Activated CD4-positive, alpha-beta memory T cell treated with anti-CD3 and anti-CD28 coated beads for 36 hours (primary cell): Measurements from ENCODE around the gene CDCP2. TPM values are rescaled to one million over a fixed set of nuclear protein-coding genes. Genes with fewer than 3 reads are reported as not detected.
"Not testable (repeated sequence)": the region's sequence is repeated elsewhere in the genome, so short reads cannot be mapped to it uniquely, and the experiment has no call there.

Experiments used
- CTCF ChIA-PET: fragments of 350-600 bp; sonication (Branson Sonifier 250); formaldehyde crosslinking; loops from one replicate; lab custom pipeline; 2021; ENCODE audit warnings: antibody characterized with exemption, inconsistent platforms; lab: Charles Lee
- POLR2A ChIA-PET: fragments of 350-600 bp; sonication (Branson Sonifier 250); formaldehyde crosslinking; loops from one replicate; lab custom pipeline; 2021; ENCODE audit warnings: antibody characterized with exemption; lab: Charles Lee
- DNase-seq: peaks from one replicate; pipeline ENCODE4 v3.0.0-alpha.2; 2020
- H3K27ac Mint-ChIP-seq: one replicate; pipeline ENCODE4 v1.8.0; 2021; ENCODE audit warnings: mixed read lengths
- H3K27me3 Mint-ChIP-seq: one replicate; pipeline ENCODE4 v1.8.0; 2021; ENCODE audit warnings: mixed read lengths
- H3K36me3 Mint-ChIP-seq: one replicate; pipeline ENCODE4 v1.8.0; 2021; ENCODE audit warnings: mixed read lengths
- H3K4me1 Mint-ChIP-seq: one replicate; pipeline ENCODE4 v1.8.0; 2021; ENCODE audit warnings: low read depth, mixed read lengths
- H3K4me3 Mint-ChIP-seq: one replicate; pipeline ENCODE4 v1.8.0; 2021; ENCODE audit warnings: mild to moderate bottlenecking, mixed read lengths
- H3K9me3 Mint-ChIP-seq: one replicate; pipeline ENCODE4 v1.8.0; 2021; ENCODE audit warnings: mixed read lengths
- intact Hi-C: fragments of 100-400 bp; cut with micrococcal nuclease; formaldehyde crosslinking; loops from one replicate; pipeline ENCODE4 v1.15.1; 2023
- total RNA-seq, 2 experiments: library from RNA; stranded (reverse); gene quantifications; one replicate each; pipeline ENCODE4 v1.2.3, GENCODE V29; 2021

The CDCP2 gene
- total RNA-seq, 2 experiments from 2014 or later, result not detected

DNA sequence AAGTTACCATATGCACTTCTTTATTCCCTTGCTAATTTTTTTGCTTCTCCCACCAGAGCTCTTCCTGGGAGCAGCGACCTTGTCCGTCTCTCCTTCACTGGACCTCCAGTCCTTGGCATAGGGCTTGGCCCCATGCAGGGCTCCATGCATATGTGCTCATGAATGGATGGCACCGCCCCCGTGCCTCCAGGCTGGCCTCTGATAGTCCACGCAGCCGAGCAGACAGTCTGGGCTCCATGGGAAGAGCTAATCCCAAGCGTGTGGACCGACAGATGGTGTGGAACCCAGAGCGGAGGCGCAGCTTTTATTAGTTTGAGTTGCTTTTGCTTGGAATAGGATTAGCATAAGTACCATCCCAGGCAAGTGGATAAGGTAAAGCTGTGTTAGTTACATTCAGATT is 41.8 kb downstream of the CDCP2 start:
- no peak for DNase-seq
- ChIA-PET POLR2A (no interaction called here), CTCF (interaction anchor here (1.1 kb wide), 2 partner anchors 10 to 29 kb away, joined by 3 read pairs; no protein-coding TSS in a partner anchor)
- no peaks in the 10 kb centered on the region for H3K4me1 Mint-ChIP-seq
- no peak overlapping the region for H3K27ac Mint-ChIP-seq
- no peaks in the 10 kb centered on the region for H3K36me3 Mint-ChIP-seq
- no peak overlapping the region for H3K4me3 Mint-ChIP-seq
- no peaks in the 10 kb centered on the region for H3K9me3 Mint-ChIP-seq
- intact Hi-C loops, result no loop called here
- no peaks in the 10 kb centered on the region for H3K27me3 Mint-ChIP-seq

DNA sequence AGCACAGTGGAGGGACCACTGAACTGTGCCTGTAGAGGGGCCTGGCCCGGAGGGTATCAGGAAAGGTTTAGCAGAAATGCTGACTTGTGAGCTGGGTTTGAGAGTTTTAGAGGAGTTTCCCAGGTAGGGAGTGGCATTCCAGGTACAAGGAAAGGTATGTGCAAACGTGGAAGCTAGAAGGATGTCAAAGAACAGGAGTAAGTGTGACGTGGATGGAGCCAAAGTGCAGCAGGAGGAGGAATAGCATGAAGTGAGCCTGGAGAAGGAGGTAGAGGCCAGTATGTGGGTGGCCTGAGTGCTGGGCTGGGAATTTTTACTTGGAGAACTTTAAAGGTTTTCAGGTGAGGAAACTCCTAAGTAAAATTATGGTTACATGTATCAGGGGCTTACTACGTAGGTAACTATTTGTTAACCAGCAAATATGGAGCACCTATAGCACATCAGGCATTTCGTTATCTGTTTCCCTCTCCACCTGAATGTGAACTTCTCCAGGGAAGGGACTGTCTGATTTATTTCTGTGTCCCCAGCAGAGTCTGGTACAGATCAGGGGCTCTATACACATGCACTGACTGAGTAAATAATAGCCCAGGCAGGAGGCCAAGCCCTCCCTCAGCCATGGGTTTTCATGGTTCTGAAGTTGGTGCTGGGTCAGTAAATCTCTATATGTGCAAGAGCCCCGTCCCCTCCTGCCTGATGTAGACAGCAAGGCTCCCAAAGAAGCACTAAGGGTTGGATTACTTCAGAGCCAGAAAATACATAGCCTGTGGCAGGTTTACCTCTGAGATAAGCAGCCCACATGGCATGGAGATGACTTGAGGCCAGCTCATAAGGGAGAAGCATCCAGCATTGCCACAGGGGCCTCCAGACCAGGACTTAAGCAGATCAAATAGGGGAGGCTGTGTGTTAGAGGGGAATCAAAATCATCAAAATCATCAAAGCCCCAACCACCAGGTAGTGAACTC is 43.4 kb downstream of the CDCP2 start:
- Mint-ChIP-seq H3K36me3 (no peaks in the 10 kb centered on the region), H3K9me3 (no peaks in the 10 kb centered on the region), H3K4me1 (no peaks in the 10 kb centered on the region), H3K27ac (no peak overlapping the region), H3K4me3 (no peak overlapping the region), H3K27me3 (no peaks in the 10 kb centered on the region)
- DNase-seq, result no peak
- ChIA-PET CTCF (no interaction called here), POLR2A (no interaction called here)
- intact Hi-C loops, result no loop called here

DNA sequence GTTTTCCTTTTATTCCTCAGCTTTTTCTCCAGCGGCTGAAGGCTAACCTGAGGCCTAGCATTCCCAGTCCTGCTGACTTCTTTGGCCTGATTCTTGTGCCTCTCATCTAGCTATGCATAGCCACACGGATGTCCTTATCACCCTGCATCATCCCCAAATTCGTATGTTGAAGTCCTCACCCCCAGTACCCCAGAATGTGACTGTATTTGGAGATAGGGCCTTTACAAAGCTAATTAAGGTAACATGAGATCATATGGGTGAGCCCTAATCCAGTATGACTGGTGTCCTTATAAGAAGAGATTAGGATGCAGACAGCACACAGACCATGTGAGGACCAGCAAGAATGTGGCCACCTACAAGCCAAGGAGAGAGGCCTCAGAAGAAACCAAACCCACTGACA is 44.6 kb downstream of the CDCP2 start:
- Mint-ChIP-seq H3K9me3 (no peaks in the 10 kb centered on the region), H3K4me1 (no peaks in the 10 kb centered on the region), H3K27ac (no peak overlapping the region), H3K27me3 (no peaks in the 10 kb centered on the region), H3K36me3 (peaks cover under 1% of the 10 kb centered on the region), H3K4me3 (no peak overlapping the region)
- intact Hi-C loops, result no loop called here
- POLR2A ChIA-PET, result no interaction called here
- no peak for DNase-seq
- CTCF ChIA-PET, result interaction anchor here (0.6 to 0.7 kb wide), 2 partner anchors 119 to 357 kb away, joined by 3 to 5 read pairs; no protein-coding TSS in a partner anchor

DNA sequence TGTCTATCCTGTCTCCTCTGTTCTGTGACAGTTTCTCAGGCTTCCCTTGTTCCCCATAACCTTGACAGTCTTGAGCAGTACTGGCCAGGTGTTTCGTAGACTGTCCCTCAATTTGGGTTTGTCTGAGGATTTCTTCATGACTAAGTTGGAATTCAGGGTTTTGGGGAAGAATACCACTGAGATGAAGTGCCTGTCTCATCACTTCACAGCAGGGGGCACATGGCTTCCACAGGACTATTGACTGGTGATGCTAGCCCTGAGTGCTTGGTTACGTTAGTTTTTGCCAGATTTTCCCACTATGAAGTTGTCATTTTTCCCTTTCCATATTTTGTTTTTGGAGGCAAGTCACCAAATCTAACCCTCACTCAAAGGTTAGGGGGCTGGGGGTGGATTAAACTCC is 45.7 kb downstream of the CDCP2 start:
- Mint-ChIP-seq H3K27me3 (no peaks in the 10 kb centered on the region), H3K27ac (no peak overlapping the region), H3K36me3 (peaks cover 7% of the 10 kb centered on the region), H3K9me3 (no peaks in the 10 kb centered on the region), H3K4me1 (no peaks in the 10 kb centered on the region), H3K4me3 (no peak overlapping the region)
- intact Hi-C loops, result no loop called here
- ChIA-PET POLR2A (no interaction called here), CTCF (no interaction called here)
- no peak for DNase-seq

DNA sequence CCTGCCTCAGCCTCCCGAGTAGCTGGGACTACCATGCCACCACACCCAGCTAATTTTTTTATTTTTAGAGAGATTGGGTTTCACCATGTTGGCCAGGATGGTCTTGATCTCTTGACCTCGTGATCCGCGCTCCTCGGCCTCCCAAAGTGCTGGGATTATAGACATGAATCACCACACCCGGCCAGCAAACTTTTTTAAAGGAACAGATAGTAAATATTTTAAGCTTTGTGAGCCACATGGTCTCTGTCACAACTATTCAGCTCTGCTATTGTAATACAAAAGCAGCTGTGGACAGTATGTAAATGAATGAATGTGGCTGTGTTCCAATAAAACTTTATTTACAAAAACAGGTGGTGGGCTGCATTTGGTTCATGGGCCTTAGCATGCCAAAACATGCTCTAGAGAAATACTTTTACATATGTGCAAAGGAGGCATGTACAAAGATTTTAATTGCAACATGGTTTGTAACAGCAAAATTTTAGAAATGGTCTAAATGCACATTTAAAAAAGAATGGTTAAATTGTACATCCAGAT is 47.0 kb downstream of the CDCP2 start:
- Mint-ChIP-seq H3K36me3 (peaks cover 12% of the 10 kb centered on the region), H3K27ac (no peak overlapping the region), H3K9me3 (no peaks in the 10 kb centered on the region), H3K4me3 (no peak overlapping the region), H3K27me3 (no peaks in the 10 kb centered on the region), H3K4me1 (no peaks in the 10 kb centered on the region)
- ChIA-PET CTCF (interaction anchor here (1.6 kb wide), 1 partner anchor 24 kb away, joined by 5 read pairs; no protein-coding TSS in a partner anchor), POLR2A (no interaction called here)
- no peak for DNase-seq
- intact Hi-C loops, result no loop called here

- peaks cover 14% of the 10 kb centered on the region for H3K36me3 Mint-ChIP-seq
- CTCF ChIA-PET, result interaction anchor here (1.6 kb wide), 1 partner anchor 23 kb away, joined by 5 read pairs; no protein-coding TSS in a partner anchor
- no peak for DNase-seq
Observed at GRCh38 chr1:54105080-54105479, 47.7 kb downstream of the CDCP2 start.

DNA sequence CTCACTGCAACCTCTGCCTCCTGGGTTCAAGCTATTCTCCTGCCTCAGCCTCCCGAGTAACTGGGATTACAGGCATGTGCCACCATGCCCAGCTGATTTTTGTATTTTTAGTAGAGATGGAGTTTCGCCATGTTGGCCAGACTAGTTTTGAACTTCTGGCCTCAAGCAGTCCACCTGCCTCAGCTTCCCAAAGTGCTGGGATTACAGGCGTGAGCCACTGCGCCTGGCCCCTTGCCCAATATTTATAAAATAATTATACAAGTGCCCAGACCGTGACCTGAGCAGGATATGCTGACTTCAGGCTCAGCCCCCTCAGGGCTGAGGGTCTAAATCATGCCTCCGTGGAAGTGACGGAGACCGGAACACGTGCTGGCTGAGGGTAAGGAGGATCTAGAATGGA is 48.2 kb downstream of the CDCP2 start:
- H3K36me3 Mint-ChIP-seq, result peaks cover 14% of the 10 kb centered on the region
- CTCF ChIA-PET, result interaction anchor here (1.6 kb wide), 1 partner anchor 23 kb away, joined by 5 read pairs; no protein-coding TSS in a partner anchor
- H3K4me1 Mint-ChIP-seq, H3K27ac Mint-ChIP-seq, H3K27me3 Mint-ChIP-seq, H3K9me3 Mint-ChIP-seq, DNase-seq, intact Hi-C loops, H3K4me3 Mint-ChIP-seq, POLR2A ChIA-PET: not testable (repeated sequence)

More at GRCh38 chr1:54105080-54105479, 47.7 kb downstream of the CDCP2 start:
- no peaks in the 10 kb centered on the region for H3K4me1 Mint-ChIP-seq
- no peak overlapping the region for H3K27ac Mint-ChIP-seq
- POLR2A ChIA-PET, result no interaction called here
- intact Hi-C loops, result no loop called here
- H3K4me3 Mint-ChIP-seq, result no peak overlapping the region
- H3K9me3 Mint-ChIP-seq, result no peaks in the 10 kb centered on the region
- H3K27me3 Mint-ChIP-seq, result no peaks in the 10 kb centered on the region

GRCh38 chr1:54103414-54103813 is 49.4 kb downstream of the CDCP2 start:
- Mint-ChIP-seq H3K27me3 (no peaks in the 10 kb centered on the region), H3K9me3 (no peaks in the 10 kb centered on the region), H3K36me3 (peaks cover 14% of the 10 kb centered on the region), H3K4me3 (no peak overlapping the region), H3K4me1 (no peaks in the 10 kb centered on the region), H3K27ac (no peak overlapping the region)
- intact Hi-C loops, result no loop called here
- CTCF ChIA-PET, result no interaction called here
- POLR2A ChIA-PET, result no interaction called here
- DNase-seq, result no peak

DNA sequence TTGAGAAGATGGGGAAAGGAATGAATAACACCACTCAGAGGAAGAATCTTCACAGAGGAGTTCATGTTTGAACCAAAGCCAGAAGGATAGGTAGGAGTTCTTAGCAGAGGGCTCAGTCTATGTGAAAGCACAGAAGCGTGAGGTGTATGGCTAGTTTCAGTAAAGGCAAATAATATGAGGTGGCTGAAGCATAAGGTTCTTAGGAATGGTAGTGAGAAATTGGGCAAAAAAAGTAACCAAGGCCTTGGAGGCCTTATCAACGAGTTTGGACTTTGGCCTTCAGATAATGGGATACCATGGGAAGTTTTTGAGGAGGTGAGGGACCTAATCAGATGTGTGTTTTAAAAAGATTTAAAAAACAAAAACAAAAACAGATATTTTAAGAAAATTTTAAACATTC is 52.3 kb downstream of the CDCP2 start:
- Mint-ChIP-seq H3K9me3 (no peaks in the 10 kb centered on the region), H3K36me3 (peaks cover 23% of the 10 kb centered on the region), H3K27ac (no peak overlapping the region), H3K4me1 (no peaks in the 10 kb centered on the region), H3K4me3 (no peak overlapping the region), H3K27me3 (no peaks in the 10 kb centered on the region)
- ChIA-PET CTCF (no interaction called here), POLR2A (no interaction called here)
- intact Hi-C loops, result no loop called here
- no peak for DNase-seq

DNA sequence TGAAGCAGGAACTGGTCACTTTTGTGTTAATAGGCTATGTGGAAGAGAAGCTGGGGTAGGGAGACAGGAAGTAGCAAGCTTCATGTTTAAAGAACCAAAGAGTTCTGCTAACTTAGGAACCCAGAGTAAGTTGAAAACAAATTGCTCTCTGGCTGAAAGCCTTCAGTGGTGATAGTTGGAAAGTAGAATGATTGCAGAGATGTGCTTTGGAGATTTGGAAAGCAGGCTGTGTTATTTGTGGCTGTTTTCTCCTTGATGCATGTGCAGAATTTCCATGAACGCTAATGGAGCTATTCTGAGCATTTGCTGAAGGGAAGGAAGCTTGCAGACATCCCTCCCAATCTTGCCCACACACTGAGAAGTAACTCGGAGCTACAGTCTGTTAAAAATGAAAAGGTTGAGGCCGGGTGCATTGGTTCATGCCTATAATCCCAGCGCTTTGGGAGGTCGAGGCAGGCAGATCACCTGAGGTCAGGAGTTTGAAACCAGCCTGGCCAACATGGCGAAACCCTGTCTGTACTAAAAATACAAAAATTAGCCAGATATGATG is 53.7 kb downstream of the CDCP2 start:
- Mint-ChIP-seq H3K36me3 (peaks cover 23% of the 10 kb centered on the region), H3K4me1 (no peaks in the 10 kb centered on the region), H3K27ac (no peak overlapping the region), H3K27me3 (no peaks in the 10 kb centered on the region), H3K4me3 (no peak overlapping the region), H3K9me3 (no peaks in the 10 kb centered on the region)
- CTCF ChIA-PET, result interaction anchor here (1.5 kb wide), 1 partner anchor 18 kb away, joined by 10 read pairs; no protein-coding TSS in a partner anchor
- POLR2A ChIA-PET, result no interaction called here
- no peak for DNase-seq
- intact Hi-C loops, result no loop called here

GRCh38 chr1:54096877-54097240 is 55.9 kb downstream of the CDCP2 start:
- Mint-ChIP-seq H3K4me3 (no peak overlapping the region), H3K4me1 (no peaks in the 10 kb centered on the region), H3K27me3 (no peaks in the 10 kb centered on the region), H3K36me3 (peaks cover 16% of the 10 kb centered on the region), H3K9me3 (no peaks in the 10 kb centered on the region), H3K27ac (no peak overlapping the region)
- ChIA-PET CTCF (no interaction called here), POLR2A (no interaction called here)
- intact Hi-C loops, result no loop called here
- DNase-seq, result no peak

GRCh38 chr1:54096227-54096876 is 56.4 kb downstream of the CDCP2 start:
- peaks cover 18% of the 10 kb centered on the region for H3K36me3 Mint-ChIP-seq
- intact Hi-C loops, result no loop called here
- H3K27me3 Mint-ChIP-seq, result no peaks in the 10 kb centered on the region
- ChIA-PET POLR2A (no interaction called here), CTCF (no interaction called here)
- H3K27ac Mint-ChIP-seq, result no peak overlapping the region
- DNase-seq, result no peak
- H3K4me3 Mint-ChIP-seq, result no peak overlapping the region
- no peaks in the 10 kb centered on the region for H3K9me3 Mint-ChIP-seq
- H3K4me1 Mint-ChIP-seq, result no peaks in the 10 kb centered on the region
